HG03097 (cell line): ENCODE results near the gene TPRN.

Experiments
- ATAC-seq: cut with Tn5 transposase; IDR thresholded peaks from one replicate; pipeline ENCODE4 v1.9.1; 2021; ENCODE audit not compliant: unreplicated experiment, low FRiP score

Gene TPRN

DNA sequence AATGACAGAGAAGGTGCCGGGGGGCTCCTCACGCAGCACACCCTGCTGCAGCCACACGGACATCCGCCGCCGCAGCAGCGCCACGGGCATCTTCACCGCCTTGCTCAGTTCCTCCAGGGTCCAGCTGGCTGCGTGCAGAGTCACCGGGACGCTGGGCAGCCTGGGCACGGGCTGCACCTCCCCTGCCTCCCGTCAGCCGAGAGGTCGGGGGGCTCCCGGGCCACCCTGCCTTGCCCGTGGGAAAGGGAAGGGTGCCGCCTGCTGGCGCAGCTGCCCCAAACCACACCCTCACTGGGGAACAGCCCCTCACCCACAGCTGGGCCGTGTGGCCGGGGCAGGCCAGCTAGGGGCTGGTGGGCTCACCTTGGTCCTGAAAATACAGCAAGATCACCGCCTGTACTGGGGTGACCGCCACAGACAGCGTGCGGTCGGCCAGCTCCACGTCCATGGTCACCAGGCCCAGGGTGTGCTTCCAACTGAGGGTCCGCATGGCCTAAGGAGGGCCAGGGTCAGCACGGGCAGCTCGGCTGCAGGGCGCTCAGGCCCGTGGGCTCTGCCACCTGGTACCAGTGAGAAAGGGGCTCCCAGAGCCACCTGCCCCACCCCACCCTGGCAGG lies 25.1 kb downstream of the TPRN start:
- ATAC-seq = no peak

DNA sequence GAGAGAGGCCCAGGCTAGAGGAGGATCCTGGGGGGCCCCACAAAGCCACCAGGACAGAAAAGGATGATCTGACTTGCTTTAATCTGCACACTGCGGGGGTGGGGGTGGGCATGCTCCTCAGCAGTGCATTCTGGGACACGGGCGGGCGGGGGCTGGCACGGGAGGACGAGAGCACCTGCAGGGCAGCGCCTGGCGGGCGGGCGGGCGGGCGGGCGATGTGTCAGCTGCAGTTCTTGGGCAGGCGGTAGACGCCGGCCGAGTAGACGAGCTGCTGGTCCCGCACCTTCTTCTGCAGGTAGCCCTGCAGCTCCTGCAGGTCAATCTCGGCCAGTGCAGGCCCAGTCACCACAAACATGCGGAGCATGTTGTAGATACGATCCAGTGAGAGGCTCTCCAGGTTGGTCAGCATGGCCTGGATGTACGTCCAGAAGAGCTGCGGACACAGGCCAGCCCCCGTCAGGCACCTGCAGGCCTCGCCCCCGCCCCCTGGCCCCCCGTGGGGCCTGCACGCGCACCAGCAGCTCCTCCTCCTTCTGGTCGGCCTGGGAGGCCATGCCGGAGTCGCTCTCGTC lies 25.7 kb downstream of the TPRN start:
- ATAC-seq = no peak

DNA sequence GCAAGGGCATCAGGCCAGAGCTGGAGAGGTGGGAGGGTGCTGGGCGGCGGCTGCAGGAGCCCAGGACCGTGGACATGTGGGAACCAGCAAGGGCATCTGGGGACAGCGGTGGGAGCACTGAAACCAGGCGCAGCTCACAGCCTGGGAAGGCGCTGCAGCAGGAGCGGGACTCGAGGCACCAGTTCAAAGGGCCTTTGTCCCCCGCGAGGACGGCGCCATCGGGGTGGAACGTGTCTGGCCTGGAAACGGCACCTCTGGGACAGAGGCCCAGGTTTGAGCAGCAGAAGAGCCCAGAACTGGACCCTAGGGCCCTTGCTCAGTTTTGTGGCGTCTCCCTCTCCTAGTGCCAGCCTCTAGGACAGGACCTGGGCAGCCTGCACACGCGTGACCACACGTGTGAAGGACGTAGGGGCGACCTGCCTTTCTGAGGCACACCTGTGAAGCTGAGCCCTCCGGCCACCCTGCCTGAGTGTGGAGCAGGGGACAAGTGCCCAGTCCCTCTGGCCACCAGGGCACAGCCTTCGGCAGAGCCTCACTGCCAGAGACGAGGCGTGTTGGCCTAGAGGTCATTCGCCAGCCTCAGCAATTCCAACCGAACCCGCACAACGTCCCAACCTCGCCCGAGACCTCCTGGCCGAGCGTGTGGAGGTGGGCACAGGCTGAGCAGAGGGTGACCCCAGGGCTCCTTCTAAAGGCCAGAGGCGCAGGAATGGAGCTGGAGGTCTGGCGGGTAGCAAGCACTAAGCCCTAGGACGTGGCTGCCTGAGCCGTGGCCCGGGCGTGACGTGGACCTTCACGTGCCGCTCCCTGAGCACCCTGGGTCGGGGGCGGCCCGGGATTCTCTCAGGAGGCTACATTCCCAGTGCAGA lies 26.5 kb downstream of the TPRN start:
- no peak for ATAC-seq

DNA sequence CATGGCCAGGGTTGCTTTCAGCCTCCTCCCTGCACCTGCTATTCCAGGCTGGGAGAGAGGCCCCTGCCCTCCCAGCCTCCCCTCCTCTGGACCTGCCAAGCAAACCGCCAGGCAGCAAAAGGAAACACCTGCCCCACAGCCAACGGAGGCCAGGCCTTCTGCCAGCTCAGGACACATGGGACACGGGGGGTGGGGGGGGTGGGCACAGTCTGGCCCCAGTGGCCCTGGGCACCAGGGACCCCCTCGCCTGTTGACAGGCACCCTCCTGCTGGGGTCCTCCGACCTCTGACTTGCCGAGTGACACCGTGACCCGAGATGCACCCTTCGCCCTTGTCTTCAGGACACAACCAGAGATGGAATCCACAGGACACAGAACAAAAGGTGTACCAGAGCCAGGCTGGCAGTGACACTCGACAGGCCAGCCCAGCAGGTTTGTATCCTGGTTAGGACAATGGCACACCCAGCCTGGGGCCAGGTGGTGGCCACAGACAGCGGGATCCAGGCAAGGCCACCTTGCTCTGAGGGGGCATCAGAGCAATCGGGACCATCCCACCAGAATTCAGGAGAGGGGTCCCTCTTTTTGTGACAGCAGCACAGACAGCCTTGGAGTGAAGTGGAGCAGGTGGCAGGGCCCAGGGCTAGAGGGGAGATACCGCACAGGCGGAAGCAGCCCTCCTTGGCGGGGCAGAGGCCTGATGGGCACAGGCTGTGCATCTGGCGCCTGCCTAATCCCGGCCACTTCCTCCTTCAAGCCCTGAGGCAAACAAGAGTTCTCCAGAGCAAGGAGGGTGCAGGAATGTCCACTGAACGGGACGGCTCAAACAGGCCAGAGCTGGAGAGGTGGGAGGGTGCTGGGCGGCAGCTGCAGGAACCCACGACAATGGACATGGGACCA lies 27.4 kb downstream of the TPRN start:
- no peak for ATAC-seq

DNA sequence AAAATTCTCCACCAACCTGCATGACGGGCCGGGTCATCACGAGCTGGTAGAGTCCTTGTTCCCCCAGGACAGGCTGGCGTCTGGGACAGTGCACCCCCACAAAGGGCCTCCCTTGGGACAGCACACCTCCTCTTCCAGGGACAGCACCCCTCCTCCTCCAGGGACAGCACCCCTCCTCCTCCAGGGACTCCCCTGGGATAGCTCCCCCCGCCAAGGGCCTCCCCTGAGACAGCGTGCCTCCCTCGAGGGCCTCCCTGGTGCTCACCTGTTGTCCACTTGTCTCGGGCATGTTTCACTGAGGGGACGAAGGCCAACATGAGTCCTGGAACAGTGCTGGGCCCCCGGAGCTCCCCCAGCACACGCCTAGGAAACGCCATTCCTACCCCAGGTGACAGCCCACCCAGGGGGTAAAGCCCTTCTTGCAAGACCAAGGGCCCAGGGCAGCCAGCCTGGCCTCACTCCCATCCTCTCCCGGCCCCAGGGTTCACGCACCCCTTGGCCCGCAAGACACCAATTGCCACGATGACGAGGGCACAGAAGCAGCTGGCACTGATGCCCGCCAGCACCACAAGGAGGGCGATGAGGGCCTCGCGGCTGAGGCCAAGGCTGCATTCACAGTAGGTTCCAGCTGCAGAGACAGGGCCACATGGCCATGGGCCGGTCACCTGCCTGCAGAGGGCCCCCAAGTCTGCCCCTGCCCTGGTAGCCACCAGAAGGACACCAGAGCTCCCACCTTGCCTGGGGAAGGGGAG lies 29.2 kb downstream of the TPRN start:
- no peak for ATAC-seq

DNA sequence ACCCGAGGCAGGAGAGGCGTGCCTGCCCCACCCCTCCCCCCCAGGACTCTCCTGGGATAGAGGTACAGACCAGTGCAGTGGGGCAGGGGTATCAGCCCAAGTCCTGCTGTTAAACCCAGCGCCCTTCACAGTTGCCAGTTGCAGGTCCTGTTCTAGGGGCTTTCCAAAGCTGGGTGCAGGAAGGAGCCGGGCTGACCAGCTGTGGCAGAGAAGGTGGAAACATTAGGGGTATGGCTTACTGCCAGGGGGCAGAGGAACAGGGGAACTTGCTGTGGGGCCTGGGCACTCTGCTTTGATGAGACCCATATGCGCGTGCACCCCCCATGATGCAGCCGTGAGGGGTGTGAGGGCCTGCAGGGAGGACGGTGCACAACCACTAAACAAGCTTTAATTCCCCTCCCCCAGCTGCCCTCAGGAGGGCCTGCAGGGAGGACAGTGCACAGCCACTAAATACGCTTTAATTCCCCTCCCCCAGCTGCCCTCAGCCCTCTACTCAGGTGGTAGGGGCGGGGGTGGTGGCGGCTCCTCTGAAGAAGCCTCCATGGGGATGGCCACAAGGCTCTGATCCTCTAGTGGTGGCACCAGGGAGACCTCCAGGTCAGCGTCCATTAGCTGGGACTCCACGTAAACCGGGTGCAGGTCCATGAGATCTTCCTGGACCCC lies 29.9 kb downstream of the TPRN start:
- ATAC-seq = no peak

DNA sequence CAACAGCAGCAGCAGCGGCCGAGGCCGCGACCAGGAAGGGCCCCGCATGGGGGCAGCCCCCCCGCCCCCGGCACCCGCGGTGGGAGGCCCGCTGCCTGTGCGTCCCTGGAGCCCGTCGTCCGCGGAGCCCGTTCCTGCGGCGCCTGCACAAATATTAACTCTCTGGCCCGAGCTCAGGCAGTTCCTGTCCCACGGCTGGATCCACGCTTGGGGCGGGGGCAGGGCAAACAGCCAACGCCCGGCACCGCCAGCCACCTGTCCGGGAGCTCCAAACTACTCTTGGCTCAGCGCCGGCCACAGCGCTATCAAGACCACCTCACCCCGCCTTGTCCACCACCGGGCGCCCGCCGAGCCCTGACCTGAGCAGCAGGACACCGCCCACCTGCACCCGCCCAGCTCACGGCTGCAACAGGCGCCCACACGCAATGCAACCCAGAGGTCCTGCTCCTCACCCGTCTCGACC lies 30.6 kb downstream of the TPRN start, which contains the start of gene LRRC26:
Gene LRRC26, minus strand, starts transcription at position 156 of the 463 bp plus-strand sequence. Its CDS starts 108 bp downstream, at position 48.
- ATAC-seq = no peak

DNA sequence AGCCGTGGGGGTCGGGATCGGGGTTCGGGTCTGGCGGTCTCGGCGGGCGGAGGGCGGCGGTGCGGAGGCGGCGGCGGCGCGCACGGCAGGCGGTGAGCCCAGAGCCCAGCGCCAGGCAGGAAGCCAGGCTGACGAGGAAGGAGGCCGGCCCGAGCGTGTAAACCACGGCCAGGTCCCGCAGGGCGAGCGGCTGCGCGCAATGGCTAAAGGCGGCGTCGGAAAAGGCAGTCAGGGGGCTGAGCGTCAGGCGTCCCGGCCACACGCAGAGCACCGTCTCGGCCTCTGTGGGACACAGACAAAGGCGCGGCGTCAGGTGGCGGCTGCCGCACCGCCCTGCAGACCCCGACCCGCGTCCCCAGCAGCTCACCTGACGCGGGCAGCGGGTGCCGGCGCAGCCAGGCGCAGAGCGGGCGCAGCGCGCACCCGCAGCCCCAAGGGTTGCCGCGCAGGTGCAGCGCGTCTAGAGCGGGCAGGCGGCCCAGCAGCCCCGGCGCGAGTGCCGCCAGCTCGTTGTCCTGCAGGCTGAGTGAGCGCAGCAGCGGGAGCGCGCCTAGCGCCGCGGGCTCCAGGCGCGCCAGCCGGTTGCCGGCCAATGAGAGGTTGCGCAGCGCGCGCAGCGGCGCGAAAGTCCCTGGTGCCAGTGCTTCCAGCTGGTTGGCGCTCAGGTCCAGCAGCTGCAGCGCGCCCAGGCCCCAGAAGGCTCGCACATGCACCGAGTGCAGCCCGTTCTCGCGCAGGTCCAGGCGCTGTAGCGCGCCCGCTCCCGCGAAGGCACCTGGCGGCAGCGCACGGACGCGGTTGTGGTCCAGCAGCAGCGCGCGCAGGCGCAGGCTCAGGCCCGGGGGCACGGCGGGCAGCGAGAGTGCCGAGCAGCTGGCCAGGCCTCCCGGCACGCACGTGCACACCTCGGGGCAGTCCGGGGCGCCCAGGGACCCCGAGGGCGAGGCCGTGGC lies 31.4 kb downstream of the TPRN start:
- ATAC-seq = no peak

DNA sequence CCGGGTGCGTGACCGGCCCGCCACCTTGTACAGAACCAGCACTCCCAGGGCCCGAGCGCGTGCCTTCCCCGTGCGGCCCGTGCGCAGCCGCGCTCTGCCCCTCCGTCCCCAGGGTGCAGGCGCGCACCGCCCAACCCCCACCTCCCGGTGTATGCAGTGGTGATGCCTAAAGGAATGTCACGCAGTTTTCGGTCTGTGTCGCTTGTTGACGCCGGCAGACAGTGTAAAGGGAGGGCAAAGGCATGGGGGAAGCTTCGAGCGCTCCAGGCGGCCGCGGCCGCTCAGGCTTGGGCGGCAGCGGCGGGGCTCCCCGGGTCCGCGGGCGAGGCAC lies 32.0 kb downstream of the TPRN start:
- no peak for ATAC-seq

DNA sequence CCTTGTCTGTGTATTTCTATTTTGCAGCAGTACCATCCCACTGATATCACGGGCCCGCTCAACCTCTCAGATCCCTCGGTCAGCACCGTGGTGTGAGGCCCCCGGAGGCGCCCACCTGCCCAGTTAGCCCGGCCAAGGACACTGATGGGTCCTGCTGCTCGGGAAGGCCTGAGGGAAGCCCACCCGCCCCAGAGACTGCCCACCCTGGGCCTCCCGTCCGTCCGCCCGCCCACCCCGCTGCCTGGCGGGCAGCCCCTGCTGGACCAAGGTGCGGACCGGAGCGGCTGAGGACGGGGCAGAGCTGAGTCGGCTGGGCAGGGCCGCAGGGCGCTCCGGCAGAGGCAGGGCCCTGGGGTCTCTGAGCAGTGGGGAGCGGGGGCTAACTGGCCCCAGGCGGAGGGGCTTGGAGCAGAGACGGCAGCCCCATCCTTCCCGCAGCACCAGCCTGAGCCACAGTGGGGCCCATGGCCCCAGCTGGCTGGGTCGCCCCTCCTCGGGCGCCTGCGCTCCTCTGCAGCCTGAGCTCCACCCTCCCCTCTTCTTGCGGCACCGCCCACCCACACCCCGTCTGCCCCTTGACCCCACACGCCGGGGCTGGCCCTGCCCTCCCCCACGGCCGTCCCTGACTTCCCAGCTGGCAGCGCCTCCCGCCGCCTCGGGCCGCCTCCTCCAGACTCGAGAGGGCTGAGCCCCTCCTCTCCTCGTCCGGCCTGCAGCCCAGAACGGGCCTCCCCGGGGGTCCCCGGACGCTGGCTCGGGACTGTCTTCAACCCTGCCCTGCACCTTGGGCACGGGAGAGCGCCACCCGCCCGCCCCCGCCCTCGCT lies 32.6 kb downstream of the TPRN start:
- no peak for ATAC-seq

DNA sequence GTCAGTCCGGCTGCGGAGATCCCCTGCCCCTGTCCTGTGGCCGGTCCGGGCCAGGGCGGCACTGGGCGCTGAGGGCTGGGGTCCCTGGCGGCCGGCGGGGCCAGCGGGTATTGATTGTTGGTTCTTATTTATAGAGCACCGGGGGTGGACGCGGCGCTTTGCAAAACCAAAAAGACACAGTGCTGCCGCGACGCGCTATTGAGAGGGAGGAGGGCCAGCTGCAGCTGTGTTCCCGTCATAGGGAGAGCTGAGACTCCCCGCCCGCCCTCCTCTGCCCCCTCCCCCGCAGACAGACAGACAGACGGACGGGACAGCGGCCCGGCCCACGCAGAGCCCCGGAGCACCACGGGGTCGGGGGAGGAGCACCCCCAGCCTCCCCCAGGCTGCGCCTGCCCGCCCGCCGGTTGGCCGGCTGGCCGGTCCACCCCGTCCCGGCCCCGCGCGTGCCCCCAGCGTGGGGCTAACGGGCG lies 33.2 kb downstream of the TPRN start:
- ATAC-seq = no peak

DNA sequence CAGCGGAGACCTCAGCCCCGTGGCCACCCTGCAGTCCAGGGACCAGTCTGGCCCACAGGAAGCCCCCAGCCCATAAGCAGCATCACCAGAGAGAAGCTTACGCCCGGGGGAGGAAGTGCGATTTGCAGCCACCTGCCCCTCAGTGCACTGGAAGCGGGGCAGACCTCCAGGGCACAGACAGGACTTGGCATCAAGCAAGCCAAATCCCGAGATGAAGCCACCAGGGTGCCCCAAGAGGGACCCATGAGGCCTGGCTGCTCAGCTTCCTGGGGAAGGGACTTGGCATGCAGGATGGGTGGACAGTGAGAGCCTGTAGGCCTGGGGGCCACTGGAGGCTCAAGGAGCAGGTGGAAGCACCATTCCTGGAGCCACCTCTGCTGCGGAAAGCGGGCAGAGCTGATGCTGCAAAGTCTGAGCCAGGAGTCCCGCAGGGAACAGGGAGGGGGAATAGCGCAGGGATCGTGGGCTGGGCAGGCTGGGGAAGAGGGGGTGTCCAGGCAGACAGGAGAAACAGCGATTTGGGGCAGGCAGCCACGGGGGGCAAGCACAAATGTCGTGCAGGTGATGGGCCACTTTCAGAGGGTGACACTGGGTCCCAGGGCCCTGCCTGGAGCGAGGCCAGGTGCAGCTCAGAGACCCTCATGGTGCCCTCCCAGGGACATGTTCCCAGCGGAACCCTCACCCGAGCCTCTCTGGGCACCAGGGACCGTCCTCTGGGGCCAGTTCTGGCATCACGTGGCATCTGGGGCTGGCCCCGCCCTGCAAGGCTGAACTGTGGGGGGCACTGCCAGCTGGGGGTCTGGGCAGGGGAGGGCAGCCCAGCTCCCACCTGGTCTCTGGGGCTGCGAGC lies 33.9 kb downstream of the TPRN start:
- ATAC-seq = no peak

DNA sequence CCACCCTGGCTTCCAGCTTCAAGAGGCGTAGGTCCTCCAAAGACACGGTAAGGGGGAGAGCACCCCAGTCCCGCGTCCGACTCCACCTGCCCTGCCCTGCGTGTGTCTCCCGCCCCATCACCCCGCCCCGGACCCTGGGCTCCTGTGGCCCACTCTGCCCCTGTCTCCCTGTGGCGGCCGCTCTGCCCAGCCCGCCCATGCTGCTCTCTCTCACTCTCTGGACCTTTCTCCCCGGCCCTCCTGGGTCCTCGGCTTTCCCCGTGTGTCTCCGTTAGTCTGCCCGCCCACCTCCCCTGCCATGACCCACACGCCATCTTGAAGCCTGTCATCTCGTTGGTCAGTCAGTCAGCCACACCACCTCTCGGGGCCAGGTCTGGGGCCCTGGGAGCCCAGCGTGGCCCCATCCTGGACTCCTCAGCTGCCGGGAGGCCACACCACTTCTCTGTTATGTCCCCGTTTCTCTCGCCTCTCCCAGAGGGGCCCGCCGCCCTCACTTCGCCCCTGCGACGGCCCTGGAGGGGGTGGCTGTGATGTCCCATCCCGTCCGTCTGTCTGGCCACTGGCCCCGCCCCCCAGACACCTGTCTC lies 35.2 kb downstream of the TPRN start:
- ATAC-seq = no peak

DNA sequence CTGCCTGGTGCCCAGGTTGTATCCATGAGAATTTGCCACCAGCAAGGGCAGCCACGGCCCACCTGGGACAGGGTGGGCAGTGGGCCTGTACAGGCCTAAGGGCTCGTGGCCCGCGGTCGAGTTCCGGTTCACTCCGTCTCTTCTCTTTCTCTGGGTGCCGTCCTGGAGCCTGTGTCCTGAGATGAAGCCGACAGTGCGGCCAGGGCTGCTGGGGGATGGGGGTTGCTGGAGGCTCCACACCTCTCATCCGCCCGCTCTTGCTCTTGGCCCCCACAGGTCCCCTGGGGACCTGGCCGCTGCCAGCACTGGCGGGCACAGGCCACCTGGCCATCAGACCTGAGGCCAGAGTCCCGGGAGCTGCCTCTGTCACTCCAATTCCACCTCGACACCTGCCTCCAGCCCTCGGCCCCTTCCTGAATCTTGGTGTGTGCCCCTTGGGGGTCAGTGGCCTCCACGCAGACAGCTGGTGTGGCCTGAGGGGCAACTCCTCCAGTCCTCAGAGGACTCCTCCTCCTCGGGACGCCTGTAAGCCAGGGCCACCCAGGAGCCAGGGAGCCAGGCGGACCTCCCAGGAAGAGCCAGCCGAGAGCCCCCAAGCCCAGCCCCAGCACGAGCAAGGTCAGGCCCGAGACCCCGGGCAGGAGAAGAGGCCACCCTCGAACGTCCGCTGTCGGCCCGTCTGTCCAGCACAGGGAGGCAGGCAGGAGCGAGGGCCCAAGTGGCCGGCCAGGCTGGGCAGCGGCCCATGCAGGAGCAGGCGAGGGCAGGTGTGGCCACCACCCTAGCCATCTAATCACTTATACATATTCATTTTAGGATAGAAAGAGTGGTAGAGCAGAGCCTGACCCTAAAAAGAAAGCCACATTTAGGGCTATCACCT lies 35.9 kb downstream of the TPRN start:
- no peak for ATAC-seq

DNA sequence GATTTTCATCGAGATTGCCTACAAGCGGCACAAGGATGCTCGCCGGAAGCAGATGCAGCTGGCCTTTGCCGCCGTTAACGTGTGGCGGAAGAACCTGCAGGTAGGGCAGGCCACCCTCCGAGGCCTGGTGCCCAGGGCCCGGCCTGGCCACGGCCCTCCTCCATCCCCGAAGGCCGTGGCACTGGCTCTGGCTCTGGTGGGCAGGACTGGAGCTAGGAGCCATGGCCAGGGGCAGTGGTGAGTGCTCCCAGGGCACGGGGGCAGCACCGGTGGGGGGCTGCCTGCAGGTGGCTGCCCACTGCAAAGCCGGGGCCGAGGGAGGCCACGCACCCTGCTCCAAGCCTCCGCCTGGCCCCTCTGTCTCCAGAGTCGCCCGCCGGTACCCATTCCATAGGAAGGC lies 36.7 kb downstream of the TPRN start:
- ATAC-seq = no peak
